Measurements from ENCODE around the gene GLG1.
A peak's percentile ranks its signal among the peaks of the same experiment; 100 is the strongest.
"Not testable (repeated sequence)": the region's sequence is repeated elsewhere in the genome, so short reads cannot be mapped to it uniquely, and the experiment has no call there.

The GLG1 gene

GRCh38 chr16:74606521-74607309 is at the start of gene GLG1:
TSS of gene GLG1 (minus strand) at chr16:74607114. CDS start at chr16:74607094, 20 bp downstream.
- DNase-seq (ENCODE audit: low read depth in 3 of 3): peak; percentile 78 to 88 (median 79)

- no peak for DNase-seq (ENCODE audit: low read depth in 3 of 3)
These were observed 47.7 kb upstream of the GLG1 start for GRCh38 chr16:74654536-74655050.

GRCh38 chr16:74652883-74653282 is 46.0 kb upstream of the GLG1 start:
- not testable (repeated sequence) for DNase-seq (ENCODE audit: low read depth in 3 of 3)

- DNase-seq (ENCODE audit: low read depth in 3 of 3): no peak
These were observed 45.3 kb upstream of the GLG1 start for GRCh38 chr16:74652249-74652648.

- no peak for DNase-seq (ENCODE audit: low read depth in 3 of 3)
These were observed 44.9 kb upstream of the GLG1 start for GRCh38 chr16:74651841-74652240.

DNA sequence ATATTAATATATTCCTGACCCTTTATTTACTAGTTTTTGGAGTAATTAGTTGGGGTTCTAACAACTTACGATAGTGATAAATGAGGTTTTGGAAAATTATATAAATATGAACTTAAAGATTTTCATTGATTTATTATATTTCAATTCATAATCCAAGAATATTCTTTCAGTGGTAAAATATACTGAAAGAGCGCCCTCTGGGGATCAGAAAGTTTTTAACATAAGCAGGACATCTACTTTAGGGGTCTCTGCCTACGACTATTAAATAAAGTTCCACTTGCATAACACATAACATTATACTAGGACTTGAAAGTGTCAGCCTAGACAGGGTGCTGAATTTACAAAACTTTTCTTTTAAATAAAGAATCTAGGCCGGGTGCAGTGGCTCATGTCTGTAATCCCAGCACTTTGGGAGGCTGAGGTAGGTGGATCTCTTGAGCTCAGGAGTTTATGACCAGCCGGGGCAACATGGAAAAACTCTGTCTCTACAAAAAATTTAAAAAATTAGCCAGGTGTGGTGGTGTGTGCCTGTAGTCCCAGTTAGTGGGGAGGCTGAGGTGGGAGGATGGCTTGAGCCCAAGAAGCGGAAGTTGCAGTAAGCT is 44.2 kb upstream of the GLG1 start:
- no peak for DNase-seq (ENCODE audit: low read depth in 3 of 3)

DNA sequence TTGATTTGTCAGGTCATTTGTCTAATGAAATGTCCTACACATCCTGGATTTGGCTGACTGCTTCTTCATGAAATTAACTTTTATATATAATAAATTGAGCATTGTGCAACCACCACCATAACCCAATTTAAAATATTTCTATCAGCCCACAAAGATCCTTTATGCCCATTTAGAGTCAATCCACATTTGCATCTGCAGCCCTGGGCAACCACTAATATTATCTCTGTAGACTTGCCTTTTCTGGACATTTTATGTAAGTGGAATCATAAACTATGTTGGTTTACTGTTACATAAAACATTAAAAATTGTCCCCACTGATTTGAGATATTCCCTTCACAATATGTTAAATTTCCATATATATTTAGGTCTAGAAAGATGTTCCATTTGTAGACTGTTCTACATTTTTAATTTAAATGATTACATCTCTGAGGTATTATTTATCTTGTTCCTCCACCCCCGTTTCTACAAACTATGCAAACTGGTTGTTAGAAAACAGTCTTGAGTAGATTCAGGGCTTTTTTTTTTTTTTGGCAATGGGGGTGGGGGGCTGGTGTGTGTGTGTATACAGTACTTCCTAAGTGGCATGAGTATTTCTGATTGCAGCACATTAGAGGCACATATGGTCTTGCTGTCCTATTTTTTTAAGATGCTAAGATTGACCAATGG is 43.1 kb upstream of the GLG1 start:
- no peak for DNase-seq (ENCODE audit: low read depth in 3 of 3)

DNA sequence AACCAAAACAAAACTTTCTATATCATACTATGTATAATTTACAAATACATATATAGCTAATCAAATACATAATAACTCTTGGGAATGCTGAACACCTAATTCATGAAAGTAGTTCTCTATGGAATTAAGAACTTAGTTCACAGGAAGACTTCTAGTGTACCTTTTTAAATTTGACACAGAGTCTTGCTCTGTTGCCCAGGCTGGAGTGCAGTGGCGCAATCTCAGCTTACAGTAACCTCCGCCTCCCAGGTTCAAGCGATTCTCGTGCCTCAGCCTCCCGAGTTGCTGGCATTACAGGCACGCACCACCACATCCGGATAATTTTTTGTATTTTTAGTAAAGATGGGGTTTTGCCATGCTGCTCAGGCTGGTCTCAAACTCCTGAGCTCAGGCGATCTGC is 35.1 kb upstream of the GLG1 start:
- no peak for DNase-seq (ENCODE audit: low read depth in 3 of 3)

DNA sequence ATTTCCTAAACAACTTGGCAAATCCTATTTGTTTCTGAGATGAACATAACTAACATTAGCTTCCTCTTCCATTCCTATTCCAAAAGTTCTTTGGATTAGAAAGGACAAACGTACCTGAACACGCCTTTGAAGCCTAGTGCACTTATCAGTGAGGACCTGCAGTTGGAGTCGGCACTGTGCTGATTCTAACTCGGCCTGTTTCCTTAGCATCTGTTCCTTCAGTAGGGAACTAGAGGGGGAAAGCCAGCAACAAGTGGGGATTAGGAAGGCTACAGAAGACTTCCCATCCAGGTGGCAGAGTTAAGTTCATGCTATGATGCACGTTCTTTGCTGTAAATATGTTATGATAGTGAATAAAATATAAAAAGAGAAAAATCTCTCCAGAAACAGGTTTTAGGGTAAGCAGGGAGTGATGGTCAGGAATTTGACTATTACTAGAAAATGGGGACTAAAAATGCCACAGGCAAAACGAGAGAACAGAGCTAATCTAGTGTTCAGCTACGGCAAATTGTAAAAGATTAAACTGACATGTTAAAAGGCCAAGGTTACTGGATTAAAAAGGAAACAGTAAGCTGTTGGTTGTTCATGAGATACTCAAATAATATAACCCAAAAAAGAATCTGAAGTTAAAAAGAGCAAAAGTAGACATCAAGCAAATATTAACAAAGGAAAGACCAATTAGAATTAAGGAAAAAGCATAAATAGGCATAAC is 31.0 kb upstream of the GLG1 start:
- no peak for DNase-seq (ENCODE audit: low read depth in 3 of 3)

DNA sequence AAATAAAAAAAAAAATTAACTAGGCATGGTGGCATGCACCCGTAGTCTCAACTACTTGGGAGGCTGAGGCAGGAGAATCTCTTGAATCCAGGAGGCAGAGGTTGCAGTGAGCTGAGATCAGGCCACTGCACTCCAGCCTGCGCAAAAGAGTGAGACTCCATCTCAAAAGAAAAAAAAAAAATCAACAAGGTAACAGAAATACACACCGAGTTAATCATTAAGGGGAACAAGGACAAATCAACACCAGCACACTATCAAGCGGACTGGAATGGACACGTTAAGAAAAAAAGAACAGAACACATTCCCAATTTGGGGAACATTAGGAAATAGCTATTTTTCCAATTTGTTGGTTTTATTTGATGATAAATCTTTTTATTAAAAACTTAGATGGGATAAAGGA is 28.4 kb upstream of the GLG1 start:
- DNase-seq (ENCODE audit: low read depth in 3 of 3): no peak

- no peak for DNase-seq (ENCODE audit: low read depth in 3 of 3)
These were observed 26.8 kb upstream of the GLG1 start for GRCh38 chr16:74633686-74634085.

DNA sequence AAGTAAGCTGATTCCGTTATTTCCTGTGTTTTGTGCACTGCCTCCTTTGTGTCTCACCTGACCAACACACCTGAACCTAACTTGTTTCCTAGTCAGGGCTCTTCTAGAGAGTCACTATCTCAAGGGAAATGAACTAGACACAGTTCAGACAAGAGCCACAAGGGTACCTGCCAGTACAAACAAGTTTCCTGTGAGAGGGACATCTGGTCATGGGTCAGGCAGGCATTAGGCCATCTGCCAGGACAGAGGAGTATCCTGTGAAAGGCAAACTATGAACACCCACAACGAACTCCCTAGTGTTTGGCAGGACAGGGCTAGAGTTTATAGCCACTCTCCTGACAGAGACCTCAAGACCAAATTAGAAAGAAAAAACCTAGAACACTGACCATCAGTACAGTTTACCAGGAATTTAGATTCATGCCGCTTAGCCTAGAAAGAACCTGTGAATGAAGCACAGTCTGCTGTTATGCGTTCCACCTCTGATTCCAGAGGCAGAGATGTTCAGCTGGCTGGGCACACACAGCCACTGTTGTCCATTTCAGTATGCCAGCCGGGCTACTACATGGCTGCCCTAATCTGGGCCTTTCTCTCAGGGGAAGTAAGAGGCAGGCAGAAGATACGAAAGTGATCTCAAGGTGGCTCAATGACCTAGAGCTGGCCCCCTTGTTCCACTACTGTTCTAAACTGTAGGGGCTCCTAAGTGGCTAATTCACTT is 20.7 kb upstream of the GLG1 start:
- DNase-seq (ENCODE audit: low read depth in 3 of 3): no peak

- DNase-seq (ENCODE audit: low read depth in 3 of 3): no peak
These were observed 20.0 kb upstream of the GLG1 start for GRCh38 chr16:74626741-74627416.

GRCh38 chr16:74625500-74626350 is 18.8 kb upstream of the GLG1 start:
- no peak for DNase-seq (ENCODE audit: low read depth in 3 of 3)

DNA sequence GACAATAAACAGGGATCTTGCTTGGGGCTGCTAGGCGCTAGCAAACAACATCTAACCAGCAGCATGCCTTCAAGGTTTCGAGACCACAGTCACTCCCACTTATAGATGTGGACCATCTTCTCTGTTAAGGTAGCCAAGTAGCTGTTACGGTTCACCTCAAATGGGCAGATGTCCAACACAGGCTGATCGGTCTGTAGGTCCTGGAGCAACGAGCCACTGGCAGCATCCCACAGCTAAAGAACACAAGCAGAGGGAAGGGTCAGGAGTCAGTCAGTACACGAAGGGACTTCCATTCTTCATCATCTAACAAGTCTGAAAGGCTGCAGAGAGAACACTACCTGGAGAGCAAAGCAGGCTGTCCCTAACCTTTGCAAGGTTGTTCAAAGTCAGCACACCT is 16.9 kb upstream of the GLG1 start:
- no peak for DNase-seq (ENCODE audit: low read depth in 3 of 3)

DNA sequence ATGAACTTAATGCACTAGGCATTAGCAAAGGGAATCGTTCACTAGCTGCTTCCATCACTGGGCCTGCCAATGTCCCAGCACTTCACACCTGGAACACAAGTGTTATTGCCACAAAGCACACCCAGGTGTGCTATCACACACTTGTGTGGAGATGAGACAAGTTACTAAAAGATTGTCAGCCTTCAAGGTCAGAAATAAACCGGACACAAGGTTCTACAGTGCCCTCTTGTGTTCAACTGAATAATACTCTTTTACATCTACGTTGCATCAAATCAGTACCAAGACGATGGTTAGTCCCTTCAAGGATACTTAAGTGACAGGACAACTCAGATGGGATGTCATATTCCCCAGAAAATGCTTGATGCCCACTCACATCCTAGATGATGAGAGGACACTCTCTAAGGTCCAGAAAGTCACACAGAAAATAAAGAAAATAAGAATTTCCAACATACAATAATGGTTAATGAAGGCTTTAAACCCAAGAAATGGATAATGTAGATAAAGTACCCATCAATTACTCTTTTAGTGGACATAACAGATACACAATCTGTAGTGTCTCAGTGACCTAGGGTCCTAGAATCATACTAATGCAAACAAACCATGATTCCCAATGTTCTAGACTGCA is 16.4 kb upstream of the GLG1 start:
- no peak for DNase-seq (ENCODE audit: low read depth in 3 of 3)

DNA sequence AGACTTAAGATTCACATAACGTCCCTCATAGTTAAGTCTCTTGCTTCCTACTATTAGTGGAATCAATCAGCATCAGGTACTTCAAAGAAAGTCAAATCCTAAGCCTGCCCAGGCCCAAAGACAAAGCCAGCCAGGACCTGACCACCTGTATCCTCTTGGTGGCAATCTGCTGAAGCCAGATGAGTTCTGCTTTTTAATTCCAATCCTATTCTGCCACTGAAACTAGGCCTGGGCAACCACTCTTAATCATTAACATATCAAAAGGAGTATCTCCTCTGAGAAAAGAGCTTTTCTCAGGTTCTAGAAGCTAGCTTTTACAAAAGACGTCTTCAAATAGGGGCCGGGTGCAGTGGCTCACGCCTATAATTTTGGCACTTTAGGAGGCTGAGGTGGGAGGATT is 15.1 kb upstream of the GLG1 start:
- DNase-seq (ENCODE audit: low read depth in 3 of 3): no peak

DNA sequence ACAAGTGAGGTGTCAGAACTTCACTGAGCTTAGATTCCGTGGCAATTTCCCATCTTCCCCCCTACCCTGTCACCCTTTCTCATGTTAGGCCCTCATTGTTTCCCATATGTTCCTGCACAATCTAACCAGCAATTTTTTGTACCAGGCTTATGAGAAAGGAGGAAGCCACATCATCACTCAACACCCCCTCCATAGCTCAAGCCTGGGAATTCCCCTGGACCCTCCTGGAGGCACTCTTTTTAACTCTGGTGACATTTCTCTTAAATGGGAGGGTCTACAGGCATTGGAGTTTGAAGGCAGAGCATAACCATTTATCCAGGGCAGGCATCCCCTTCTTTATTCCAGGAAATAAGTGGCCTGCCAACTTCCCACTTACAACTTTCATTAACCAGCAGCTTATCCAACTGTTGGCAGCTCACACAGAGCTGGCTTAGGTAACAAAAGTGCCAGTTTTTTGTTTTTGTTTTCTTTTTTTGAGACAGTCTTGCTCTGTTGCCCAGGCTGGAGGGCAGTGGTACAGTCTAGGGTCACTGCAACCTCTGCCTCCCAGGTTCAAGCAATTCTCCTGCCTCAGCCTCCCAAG is 10.4 kb upstream of the GLG1 start:
- no peak for DNase-seq (ENCODE audit: low read depth in 3 of 3)

DNA sequence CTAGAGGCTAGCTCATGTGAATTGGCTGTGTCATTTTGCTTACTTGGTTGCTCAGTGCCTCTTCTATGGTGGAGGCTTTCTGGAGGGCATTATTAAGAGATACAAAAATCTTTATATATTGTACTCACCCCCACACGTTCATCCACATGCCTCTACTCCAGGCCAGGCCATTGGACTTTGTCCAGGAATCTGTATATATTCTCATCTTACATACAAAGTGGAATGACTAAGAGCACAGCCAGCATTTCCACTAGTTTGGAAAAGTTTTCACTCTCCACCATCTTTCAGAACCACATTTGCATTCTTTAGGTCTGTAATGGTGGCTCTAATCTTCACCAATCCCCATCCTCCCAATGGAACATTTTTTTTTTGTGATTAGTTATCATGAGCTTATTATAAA is 4.8 kb upstream of the GLG1 start:
- DNase-seq (ENCODE audit: low read depth in 3 of 3): no peak

Data from stimulated activated CD4-positive, alpha-beta T cell treated with anti-CD3 and anti-CD28 coated beads, TNF-alpha, amount 100 ng/mL, for 48 hours (primary cell).